NCI-H748 treated with DMSO at 0.1 percent for 48 hours (cell line): ENCODE data around the gene RHBDF2.

ENCODE experiments used
- DNase-seq: peaks from one replicate; lab custom pipeline; 2025; lab: John Stamatoyannopoulos, UW

Gene RHBDF2

GRCh38 chr17:76478730-76479514 lies 22.3 kb downstream of the RHBDF2 start:
- no peak for DNase-seq

GRCh38 chr17:76478097-76478496 lies 23.1 kb downstream of the RHBDF2 start:
- no peak for DNase-seq

GRCh38 chr17:76477576-76477975 lies 23.6 kb downstream of the RHBDF2 start:
- no peak for DNase-seq

DNA sequence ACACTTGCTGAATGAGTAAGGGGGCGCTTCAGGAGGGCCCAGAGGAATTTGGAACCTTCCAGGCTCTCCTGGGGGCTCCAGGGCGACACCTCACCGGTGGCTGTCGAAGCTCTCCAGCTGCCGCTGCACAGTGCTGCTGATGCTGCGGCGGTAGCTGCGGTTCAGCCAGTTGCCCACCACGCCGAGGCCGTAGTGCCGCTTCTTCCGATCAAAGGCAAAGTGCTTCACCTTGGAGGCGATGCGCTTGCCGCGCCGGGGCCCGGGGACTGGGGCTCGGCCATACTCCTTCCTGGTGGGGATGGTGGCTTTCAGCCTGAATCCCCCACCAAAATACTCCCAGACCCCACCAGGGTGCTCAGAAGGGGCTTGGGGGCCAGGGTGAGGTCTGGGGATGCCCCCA lies 24.5 kb downstream of the RHBDF2 start:
- no peak for DNase-seq

- DNase-seq, result no peak
Measured at GRCh38 chr17:76475302-76475701, 25.9 kb downstream of the RHBDF2 start.

DNA sequence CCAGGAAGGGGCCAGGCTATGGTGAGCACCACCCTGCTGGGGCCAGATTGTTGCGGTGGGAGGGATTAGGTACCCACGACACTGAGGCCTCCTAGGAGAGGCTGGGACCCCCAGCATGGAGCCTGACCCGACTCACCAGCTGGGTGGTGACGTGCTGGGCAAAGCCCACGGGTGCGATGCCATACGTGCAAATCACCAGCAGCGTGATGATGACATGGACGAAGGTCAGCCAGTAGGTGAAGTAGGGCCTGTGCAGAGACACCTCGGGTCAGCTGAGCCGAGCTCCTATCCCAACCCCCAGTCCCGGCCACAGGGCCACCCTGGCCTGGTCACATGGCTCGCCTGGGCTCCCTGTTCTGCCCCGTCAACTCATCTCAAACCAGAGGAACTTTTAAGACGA lies 26.3 kb downstream of the RHBDF2 start:
- no peak for DNase-seq

- no peak for DNase-seq
Measured at GRCh38 chr17:76474238-76474637, 27.0 kb downstream of the RHBDF2 start.

DNA sequence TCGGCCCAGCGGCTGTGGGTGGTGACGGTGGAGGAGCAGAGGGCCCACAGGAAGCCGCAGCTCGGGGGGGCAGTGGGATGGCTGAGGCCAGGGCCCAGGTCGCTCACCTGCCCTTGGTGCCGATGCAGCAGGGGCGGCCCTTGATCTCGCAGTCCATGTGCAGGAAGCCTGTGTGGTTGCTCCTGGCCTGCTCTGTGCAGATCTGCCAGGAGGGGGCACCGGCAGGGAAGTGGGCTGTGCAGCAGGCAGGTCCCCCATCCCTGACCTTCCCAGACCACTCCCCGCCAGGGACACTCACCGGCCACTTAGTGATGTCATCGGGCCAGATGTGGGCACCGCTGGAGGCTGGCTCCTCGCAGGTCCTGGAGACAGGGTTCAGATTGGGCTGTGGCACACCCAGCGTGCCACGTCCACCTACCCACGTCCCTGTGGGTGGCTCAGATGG lies 27.7 kb downstream of the RHBDF2 start:
- no peak for DNase-seq

GRCh38 chr17:76472726-76473125 lies 28.5 kb downstream of the RHBDF2 start:
- DNase-seq, result no peak

GRCh38 chr17:76472258-76472645 lies 29.0 kb downstream of the RHBDF2 start:
- DNase-seq, result no peak

DNA sequence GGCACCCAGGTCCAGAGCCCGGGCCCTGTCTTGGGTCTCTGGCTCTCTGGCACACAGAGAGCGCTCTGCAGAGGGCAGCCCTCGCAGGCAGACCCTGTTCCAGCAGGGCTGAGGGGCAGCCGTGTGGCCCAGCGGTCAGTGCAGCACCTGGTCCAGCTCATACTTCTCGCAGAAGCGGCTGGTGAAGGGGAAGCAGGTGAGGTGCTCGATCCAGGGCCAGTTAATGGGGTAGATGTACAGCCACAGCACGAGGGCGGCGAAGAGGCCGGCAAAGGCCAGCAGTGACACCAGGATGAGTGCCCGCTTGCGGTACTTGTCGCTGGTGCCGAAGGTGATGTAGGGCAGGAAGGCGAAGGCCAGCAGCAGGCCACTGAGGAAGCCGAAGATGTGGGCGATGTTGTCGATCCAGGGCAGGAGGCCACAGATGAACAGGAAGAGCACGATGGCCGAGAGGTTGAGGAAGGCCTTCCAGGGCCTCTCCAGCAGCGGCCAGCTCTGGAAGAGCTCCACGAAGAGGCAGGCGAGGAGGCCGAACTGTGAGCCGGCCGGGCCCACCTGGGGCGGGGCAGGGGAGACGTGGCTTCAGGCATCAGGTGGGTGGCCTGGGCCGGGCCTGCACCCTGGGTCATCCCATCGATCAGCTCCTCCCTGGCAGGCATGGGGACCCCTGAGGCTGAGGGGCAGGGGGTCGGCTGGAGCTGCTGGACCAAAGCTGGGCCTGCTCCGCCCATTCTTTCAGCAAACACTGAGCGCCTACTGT lies 29.5 kb downstream of the RHBDF2 start:
- DNase-seq, result no peak

DNA sequence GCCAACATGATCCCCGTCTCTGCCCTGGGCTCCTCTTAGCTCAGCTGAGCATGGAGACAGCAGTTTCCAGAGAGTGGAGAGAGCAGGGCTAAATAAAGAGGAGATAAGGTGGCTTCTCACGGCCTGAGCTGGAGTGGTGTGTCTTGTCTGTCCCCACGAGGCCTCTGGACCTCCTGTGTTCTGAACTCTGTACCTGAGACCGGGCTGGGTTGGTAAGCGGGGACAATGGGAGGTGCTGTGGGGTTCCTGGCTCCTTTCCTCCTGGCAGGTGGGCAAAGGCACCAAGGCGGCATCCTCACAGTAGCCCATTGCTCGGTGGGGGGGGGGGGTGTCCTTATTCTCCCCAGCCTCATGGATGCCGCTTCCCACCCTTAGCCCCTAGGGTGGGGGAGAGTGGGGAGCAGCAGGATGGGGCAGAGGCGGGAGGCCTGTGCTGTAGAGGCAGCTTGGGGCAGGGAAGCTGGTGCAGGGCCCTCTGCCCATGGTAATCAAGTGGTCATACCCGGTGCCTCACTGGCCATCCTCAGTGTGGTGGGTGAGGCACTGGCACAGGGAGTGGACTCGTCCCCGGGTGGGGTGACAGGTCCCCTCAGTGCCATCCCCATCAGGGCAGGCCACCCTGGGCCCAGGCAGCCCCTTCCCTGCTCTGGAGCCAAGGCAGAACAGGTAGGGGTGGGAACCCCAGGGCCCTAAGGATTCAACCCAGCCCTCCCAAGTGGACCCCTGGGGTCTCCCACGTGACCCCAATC lies 31.1 kb downstream of the RHBDF2 start:
- no peak for DNase-seq

- DNase-seq, result no peak
Measured at GRCh38 chr17:76469076-76469990, 31.9 kb downstream of the RHBDF2 start.

- no peak for DNase-seq
Measured at GRCh38 chr17:76468634-76469010, 32.6 kb downstream of the RHBDF2 start.

- DNase-seq, result no peak
Measured at GRCh38 chr17:76467809-76468633, 33.2 kb downstream of the RHBDF2 start.

- no peak for DNase-seq
Measured at GRCh38 chr17:76467366-76467765, 33.9 kb downstream of the RHBDF2 start, which contains the start of gene AANAT. AANAT (plus strand) TSS chr17:76467603; CDS start chr17:76468747, 1,144 bp downstream.

- no peak for DNase-seq
Measured at GRCh38 chr17:76466775-76467130, 34.5 kb downstream of the RHBDF2 start.

- DNase-seq, result no peak
Measured at GRCh38 chr17:76462556-76463290, 38.5 kb downstream of the RHBDF2 start.

GRCh38 chr17:76461765-76462555 lies 39.3 kb downstream of the RHBDF2 start:
- no peak for DNase-seq
